Hematopoietic multipotent progenitor cell treated with erythropoietin and hydrocortisone succinate and interleukin-3 and kit ligand, for 15 days (in vitro differentiated cells): ENCODE measurements around the gene CD276.
"Not testable (repeated sequence)": the region's sequence is repeated elsewhere in the genome, so short reads cannot be mapped to it uniquely, and the experiment has no call there.

Experiments used
- DNase-seq: peaks from one replicate; pipeline ENCODE4 v3.0.0-alpha.2; 2015; ENCODE audit warnings: low spot score

Gene CD276

DNA sequence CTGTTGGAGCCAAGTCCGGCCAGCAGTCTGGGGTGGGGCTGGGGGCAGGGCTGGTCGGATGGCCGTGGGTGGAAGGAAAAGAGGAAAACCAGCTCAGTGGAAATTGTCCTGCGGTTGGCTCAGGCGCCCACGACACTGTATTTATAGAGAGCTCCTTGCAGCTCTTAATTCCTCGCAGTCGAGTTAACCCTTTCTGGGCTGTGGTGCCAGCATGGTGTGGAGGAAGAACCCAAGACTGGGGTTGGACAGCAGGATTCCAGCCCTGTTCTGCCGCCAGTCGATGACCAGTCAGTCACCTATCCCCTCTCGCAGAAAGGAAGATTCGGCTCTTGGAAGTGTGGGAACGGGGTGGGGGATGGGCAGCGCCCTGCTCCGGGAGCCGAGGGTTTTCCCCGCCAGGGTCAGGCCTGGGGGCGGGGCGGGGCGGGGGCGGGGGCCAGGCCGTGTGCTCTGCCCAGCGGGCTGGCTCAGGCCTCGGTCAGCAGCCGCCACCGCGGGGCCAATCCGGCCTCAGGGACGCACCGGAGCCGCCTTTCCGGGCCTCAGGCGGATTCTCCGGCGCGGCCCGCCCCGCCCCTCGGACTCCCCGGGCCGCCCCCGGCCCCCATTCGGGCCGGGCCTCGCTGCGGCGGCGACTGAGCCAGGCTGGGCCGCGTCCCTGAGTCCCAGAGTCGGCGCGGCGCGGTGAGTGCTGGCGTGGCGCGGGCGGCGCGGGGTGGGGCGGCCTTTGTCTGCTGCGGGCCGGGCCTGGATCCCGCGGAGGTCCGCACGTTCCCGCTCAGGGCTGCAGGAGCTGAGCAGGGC is at the start of gene CD276:
TSS of gene CD276 (plus strand) at position 607 of the 804 bp plus-strand sequence. CDS start 15,257 bp downstream, outside the sequence.
- no peak for DNase-seq

DNA sequence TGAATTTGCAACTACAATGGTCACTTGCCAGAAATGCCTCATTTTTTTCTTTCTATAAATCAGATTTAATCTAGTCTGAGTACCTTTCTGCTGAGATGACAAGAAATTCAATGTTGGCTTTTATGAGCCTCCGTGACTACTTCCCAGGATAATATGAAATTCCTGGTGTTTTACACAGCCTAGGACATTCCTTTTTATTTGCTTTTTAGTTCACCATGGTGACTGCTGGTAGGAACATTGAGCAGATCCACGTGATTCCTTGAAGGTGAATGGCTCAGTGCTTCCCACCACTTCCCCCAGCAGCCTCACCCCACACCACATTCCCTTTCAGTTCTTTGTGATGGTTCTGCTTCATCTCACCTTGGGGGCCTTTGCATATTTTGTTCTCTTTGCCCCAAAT is 46.7 kb upstream of the CD276 start:
- DNase-seq, result no peak

DNA sequence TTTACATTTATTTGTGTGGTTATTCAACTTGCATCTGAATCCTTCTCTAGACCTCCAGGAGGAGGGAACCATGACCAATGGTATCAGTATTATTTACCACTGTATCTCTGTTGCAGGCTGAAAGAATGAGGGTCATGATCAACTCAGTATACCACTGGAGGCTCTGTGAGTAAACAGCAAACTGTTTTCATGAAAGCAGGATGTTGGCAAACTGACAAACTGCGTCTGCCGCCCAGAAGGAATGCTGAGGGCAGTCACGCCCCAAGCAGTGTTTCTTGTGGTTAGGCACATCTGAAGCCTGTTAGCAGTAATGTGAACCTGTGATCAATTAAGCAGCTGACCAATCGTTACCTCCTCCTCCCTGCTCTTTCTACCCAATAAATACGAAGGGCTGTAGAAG is 44.7 kb upstream of the CD276 start:
- not testable (repeated sequence) for DNase-seq

DNA sequence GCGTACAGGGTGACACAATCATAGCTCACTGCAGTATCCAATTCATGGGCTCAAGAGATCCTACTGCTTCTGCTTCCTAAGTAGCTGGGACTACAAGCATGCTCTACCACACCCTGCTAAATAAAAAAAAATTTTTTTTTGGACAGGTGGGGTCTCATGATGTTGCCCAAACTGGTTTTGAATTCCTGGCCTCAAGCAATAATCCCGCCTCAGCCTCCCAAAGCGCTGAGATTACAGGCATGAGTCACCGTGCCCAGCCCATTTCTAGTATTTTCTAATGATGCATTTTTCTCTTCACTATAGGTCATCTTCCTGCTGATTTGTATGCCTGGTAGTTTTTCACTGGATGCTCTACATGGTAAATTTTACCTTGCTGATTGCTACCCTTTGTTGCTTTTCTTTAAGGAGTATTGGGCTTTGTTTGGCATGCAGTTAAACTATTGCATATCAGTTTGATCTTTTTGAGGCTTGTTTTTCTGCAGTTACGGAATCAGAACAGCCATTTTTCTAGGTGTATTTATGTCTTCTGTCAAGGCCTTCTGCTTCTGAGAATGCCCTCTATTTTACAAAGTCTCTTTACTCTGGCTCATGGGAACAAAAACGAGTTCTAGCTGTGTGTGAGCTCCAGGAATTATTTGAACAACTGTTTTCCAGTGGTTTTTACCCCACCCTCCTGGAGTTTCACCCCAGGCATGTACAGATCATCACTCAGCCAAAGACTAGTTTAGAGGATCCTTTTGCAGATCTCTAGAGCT is 36.7 kb upstream of the CD276 start:
- no peak for DNase-seq

DNA sequence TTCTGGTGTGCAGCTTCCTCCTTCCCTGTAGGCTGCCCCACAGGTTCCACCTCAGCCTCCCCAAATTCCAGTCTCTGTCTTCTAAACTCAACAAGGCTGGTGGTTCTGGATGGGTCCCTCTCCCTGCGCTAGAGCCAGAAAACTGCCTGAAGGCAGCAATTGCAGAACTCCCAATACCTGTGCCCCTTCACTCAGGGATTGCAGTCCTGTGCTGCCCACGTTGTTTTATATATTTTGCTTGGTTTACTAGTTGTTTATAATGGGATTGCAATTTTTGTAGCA is 36.2 kb upstream of the CD276 start:
- DNase-seq, result no peak

DNA sequence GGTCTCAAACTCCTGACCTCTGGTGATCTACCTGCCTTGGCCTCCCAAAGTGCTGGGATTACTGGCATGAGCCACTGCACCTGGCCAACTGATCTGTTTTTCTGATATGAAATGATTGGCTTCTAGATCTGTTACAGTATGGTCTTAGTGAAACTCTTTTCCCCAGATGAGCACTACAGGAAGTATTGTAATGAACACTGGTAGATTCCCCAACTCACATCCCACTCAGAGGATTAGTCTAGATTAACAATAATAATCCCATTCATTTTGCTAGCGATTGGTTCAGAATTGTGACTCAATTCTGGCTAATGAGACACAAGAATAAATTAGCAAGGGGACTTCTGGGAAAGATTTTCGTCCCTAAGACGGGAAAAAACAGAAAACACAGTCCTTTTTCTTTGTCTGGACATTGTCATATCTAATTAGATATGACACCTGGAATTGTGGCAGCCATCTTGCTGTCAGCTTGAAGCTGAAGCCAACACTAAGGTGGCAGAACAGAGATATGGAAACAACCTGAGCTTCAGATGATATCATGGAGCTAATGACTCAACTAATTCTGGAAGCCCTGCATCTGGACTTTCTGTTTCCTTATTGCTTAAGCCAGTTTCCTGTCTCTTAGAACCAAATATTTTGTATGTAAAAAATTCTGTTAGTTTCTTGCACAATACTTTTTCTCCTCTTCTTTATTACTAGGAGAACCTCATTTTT is 33.6 kb upstream of the CD276 start:
- DNase-seq, result no peak

DNA sequence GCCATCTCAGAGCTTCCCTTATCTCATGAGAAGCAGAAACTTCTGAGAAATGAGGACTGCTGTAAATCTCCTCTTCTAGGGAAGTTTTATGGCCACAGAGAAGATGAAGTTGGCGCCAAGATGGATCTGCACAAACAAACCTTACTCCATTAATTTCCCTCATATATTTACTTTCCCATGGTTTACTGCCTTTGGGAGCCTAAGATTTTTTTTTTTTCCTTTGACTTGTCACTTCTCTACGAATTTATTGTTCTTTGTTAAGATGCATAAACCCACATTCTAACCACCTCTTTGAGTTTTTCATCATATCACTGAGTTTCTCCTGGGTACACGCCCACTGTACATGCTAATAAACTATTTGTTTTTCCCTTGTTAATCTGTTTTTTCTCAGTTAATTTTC is 29.5 kb upstream of the CD276 start:
- no peak for DNase-seq

DNA sequence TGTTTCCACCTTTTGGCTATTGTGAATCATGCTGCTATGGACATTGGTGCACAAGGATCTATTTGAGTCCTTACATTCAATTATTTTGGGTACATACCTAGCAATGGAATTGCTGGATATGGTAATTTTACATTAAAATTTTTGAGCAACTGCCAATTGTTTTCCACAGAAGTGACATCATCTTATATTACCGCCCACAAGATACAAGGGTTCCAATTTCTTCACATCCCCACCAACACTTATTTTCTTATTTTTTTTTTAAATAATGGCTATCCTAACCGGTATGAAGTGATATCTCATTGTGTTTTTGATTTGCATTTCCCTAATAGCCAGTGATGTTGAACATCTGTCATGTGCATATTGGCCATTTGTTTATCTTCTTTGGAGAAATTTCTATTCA is 28.5 kb upstream of the CD276 start:
- no peak for DNase-seq

DNA sequence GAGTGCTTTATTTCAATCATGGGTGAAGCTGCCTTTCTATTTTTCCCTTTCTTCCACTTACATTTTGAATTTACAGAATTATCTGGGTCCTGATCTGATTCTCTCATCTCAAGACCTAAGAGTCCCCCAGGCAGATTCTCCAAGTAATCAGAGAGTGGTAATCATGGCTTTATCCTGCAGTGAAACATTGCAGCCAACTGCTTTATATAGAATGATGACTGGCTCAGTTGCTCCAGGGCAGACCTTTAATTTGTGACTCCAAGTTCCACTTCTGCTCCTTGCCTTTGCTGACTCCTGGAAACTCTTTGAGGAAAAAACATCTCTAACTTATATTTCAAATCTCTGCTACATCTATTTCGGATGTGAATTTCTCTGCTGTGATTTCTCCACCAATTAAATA is 25.5 kb upstream of the CD276 start:
- DNase-seq, result no peak

DNA sequence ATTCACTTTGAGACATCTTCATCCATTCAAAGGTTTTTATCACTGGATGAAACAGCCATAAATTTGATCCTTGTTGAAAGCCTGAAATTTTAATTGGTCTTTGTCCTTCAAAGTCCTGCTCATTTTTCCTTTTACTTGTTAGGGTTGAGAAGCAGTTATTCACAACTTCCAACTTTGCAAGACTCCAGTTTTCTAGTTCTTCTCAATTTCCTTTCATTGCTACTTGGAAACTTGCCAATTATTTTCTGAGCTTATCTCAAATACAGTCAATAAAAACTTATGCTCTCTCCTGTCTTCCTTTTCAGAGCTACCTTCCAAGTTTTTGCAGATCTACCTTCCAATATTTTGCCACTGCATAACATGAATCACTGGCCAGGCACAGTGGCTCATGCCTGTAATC is 23.7 kb upstream of the CD276 start:
- peak; percentile 15 for DNase-seq

DNA sequence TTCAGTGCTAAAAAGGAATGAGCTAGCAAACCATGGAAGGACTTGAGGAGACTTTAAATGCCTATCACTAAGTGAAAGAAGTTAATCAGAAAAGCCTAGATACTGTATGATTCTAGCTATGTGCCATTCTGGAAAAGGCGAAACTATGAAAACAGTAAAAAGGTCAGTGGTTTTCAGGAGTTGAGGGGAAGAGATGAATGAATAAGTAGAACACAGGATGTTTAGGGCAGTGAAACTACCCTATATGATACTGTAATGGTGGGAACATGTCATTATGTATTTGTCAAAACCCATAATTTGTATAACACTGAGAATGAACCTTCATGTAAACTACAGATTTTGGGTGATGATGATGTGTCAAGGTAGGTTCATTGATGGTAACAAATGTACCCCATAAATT is 9.6 kb upstream of the CD276 start:
- DNase-seq, result no peak

DNA sequence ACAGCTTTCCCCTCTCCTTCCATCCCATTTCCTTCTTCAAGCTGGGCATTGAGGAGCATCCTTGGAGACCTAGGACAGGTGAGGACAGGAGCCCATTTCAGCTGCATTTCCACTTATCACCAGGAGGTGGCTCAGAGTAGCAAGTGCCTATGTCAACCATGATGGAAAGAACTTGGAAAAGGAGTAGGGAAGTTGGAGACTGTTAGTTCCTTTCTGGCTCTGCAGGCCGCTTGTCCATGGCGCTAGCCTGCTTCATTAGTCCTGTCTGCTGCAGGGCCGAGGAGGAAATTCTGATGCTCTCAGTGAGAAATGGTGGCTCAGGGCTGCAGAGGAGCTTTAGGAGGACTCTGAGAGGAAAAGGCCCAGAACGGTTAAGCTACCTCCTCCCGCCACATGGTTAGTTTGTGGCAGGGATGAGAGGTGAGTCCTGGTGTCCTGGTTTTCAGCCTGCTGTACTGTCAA is 7.0 kb upstream of the CD276 start:
- DNase-seq, result peak; percentile 56

DNA sequence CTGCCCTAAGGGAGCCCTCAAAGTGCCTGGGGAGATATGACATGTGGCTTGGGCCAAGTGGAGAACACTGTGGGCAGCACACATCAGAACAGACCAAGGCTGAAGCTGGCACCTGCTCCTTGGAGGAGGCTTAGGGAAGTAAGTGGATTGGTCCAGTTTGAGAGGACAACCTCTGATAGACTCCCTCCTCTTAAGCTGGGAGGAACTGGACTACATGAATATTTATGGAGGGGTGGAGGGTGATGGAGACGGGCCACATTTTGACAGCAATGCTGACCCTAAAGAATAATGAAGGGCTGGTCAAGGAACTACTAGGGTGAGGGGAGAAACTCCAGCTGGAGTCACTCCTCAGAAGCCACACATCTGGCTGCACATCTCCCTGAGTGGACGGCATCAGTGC is 6.5 kb upstream of the CD276 start:
- no peak for DNase-seq

DNA sequence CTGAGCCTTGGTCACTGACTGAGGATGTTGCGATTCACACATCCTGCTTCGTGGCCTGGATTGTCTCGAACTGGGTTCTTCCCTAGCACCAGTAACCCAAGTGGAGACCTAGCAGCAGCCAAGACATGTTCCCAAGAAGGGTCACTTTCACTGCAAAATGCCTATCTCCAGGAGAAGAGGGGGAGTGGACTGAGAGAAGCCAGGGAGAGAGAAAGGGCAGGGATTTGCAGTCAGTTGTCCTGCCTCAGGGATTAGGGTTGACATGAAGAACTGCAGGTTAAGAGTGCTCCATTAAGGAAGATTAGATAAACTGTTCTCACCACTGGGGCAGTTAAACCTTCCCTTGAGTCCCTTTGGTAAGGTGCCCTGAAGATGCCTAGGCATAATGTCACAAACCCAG is 5.7 kb upstream of the CD276 start:
- no peak for DNase-seq

DNA sequence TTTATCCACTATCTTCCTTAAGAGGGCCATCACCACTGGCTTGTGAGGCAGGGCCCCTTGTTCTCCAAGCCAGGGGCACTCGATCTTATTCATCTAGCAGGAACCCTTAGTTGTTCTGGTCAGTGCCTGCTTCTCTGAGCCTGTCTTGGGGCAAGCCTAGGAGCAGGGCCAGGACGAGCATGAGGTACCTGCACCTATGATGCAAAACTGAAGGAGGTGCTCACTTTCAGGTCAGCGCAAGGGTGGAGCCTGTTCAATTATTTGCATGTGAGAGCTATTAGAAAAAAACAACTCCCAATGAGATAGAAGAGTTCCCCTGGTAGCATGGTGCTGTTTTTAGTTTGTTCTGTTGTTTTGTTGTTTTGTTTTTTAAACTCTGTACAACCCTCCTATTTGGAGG is 5.0 kb upstream of the CD276 start:
- no peak for DNase-seq

DNA sequence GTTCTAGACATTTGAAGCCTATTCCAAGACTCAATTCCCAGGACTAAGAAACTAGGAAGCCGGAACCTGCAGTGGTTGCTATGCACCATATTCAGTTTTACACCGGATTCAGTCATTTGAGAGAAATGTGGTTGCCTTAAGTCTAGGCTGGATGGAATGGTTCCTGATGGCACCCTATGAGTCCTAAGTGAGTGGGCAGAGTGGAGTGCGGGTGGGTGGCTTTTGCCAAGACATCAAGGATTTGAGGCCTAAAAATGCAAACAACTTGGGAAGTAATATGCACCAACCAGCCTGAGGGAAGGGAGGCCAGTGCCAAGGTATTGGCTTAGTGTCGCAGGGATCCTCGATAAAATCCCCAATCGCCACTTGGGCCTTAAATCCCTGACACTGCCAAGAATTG is 4.2 kb upstream of the CD276 start:
- DNase-seq, result no peak

DNA sequence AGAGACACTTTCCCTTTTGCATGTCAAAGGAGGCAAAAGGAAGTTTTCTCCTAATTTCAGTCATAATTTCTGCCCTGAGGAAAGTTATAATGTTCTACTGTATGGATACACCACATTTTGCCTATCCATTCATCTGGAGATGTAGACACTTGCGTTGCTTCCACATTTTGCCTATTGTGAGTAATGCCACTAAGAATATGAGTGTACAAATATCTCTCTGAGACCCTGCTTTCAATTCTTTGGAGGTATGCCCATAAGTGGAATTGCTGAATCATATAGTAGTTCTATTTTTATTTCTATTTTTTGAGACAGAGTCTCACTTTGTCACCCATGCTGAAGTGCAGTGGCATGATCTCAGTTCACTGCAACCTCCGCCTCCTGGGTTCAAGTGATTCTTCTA is 3.6 kb upstream of the CD276 start:
- no peak for DNase-seq

DNA sequence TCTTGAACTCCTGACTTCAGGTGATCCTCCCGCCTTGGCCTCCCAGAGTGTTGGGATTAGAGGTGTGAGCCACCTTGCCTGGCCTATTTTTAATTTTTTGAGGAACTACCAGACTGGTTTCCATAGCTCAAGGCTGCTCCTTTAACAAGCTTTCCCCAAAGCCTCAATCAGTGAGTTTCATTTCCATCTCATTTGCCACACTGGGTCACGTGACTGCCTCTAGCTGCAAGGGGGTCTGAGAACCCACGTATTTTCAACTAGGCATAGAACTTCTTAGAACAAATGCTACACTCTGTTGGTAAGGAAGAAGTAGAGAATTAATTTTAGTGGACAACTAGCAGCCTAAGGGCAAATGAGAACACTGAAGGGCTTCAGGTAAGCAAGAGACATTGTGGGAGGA is 3.1 kb upstream of the CD276 start:
- no peak for DNase-seq

DNA sequence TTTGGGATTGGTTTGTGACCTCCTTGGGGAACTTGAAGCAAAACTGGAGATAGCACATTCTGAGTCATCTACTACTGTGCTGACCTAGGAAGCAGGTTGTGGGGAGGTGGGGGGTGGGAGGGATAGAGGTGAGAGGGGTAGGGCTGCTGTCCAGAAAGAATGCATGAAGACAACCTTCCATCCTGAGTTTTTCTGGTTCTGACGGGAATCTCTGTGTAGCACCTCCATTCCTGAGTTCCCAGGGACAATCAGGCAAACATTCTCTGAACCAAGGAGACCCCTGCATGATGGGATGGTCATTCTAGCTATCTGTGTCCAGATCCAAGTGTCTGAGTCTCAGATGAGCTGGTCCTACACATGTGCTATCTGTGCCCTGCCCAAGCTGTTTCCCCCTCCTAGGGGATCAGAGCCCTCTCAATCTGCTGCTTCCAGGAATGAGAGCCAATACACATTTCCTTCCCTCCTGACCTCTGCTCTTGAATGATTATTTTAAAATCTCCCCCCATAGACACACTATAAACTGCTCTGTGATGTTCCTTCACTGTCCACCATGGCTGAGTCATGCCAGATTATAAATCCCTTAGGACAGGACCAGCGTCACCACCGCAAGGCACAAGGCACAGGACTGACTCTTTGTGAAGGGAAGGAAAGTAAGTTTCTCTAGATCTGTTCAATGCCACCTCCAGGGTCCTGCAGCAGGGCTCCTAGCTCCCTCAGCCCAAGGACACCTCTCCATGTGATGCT is 2.2 kb upstream of the CD276 start:
- DNase-seq, result no peak

DNA sequence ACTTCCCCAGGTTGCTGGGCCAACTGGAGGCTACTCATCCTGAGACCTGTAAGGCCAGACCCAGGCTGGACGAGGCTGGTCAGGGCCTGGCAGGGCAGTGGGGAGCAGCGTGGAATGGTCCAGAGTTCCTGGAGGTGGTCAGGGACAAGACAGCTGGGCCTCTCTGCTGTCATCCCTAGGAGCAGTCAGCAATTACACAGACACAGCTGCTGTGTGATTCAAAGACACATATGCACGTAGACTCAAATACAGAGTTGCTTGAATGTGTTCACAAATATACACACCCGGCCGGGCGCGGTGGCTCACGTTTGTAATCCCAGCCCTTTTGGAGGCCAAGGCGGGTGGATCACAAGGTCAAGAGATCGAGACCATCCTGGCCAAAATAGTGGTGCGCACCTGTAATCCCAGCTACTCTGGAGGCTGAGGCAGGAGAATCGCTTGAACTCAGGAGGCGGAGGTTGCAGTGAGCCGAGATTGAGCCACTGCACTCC is 1.5 kb upstream of the CD276 start:
- no peak for DNase-seq

DNA sequence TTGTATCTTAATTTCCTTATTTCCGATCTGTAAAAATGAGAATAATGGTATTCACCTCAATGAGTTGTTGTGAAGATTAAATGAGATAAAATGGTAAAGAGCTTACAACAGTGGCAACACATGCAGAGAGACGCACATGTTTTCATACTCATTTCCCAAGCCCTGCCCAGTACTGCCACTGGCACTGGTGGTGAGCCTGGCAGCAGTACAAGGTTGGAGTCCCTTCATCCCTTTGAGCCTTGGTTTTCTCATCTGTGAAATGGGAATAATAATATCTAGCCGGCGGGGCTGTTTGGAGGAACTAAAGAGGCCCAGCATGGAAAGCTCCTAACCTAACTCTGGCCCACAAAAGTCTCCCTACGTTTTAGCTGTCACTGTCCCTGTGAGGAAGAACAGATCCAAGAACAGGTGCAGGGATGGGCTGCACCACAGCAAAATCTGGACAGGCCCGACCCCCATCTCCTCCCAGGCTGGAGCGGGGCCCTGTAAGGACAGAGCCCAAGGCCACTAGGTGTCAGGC is 866 bp upstream of the CD276 start:
- DNase-seq, result no peak
